ENCODE data around the gene LAMP5. TPM values are rescaled to one million over a fixed set of nuclear protein-coding genes. Genes with fewer than 3 reads are reported as not detected.

LAMP5 gene
- total RNA-seq, 1 experiment from 2014 or later = not detected

DNA sequence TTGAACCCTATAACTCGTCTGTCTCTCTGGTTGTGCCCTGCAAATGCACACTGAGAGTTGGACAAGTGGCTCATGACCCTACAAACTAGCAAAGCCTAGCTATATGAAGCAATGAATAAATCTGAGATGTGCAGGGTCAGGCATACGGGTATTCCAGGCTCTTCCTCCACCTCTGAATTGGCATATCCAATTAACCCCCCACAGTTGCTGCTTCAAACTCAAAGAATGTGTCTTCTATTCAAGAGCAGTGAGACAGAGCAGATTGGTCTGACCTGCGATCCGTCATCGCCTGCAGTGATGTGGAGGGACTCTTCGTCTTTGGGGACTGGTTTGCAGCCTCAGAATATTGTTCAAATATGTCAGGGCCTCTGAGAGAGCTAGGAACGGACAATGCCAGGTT, 59.8 kb downstream of the LAMP5 start:
- H3K9me3 Mint-ChIP-seq (ENCODE audit: low read depth, unreplicated experiment) = peaks cover 1% of the 10 kb centered on the region
- TF ChIP-seq, protein P1, sequence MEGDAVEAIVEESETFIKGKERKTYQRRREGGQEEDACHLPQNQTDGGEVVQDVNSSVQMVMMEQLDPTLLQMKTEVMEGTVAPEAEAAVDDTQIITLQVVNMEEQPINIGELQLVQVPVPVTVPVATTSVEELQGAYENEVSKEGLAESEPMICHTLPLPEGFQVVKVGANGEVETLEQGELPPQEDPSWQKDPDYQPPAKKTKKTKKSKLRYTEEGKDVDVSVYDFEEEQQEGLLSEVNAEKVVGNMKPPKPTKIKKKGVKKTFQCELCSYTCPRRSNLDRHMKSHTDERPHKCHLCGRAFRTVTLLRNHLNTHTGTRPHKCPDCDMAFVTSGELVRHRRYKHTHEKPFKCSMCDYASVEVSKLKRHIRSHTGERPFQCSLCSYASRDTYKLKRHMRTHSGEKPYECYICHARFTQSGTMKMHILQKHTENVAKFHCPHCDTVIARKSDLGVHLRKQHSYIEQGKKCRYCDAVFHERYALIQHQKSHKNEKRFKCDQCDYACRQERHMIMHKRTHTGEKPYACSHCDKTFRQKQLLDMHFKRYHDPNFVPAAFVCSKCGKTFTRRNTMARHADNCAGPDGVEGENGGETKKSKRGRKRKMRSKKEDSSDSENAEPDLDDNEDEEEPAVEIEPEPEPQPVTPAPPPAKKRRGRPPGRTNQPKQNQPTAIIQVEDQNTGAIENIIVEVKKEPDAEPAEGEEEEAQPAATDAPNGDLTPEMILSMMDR (IDR thresholded peaks at IDR 0.05; ENCODE audit: unreplicated experiment) = no peak
- intact Hi-C loops (cut with micrococcal nuclease; ENCODE audit: unreplicated experiment) = no loop called here
- H3K27ac Mint-ChIP-seq (ENCODE audit: unreplicated experiment) = no peak overlapping the region
- H3K4me3 Mint-ChIP-seq (ENCODE audit: low read depth, unreplicated experiment) = no peak overlapping the region
- CTCF ChIA-PET = no interaction called here
- DNase-seq = no peak
- peaks cover 20% of the 10 kb centered on the region for H3K4me1 Mint-ChIP-seq (ENCODE audit: low read depth, unreplicated experiment)
- H3K27me3 Mint-ChIP-seq (ENCODE audit: unreplicated experiment) = no peaks in the 10 kb centered on the region
- no peaks in the 10 kb centered on the region for H3K36me3 Mint-ChIP-seq (ENCODE audit: insufficient read depth, unreplicated experiment)
- no TSS peak for BruUV-seq (replicated peaks)

DNA sequence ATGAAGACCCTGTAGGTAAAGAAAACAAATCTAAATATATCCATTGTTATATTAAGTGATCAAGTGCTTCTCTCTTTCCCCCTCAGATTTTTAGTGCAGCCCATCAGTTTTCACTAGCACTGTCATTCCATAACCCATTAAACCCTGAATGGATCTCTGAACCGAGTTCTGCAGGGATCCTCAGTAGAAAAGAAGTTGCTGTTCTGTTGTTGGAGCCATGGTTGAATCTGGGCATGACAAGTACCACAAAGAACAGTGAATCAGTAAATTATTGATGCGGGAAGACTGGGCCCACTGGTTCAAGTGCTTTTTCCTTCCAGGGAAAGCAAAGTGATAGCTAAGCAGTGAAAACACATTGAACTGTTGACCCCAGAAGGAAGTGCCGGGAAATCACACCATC, 60.4 kb downstream of the LAMP5 start:
- intact Hi-C loops (cut with micrococcal nuclease; ENCODE audit: unreplicated experiment) = no loop called here
- no peaks in the 10 kb centered on the region for H3K27me3 Mint-ChIP-seq (ENCODE audit: unreplicated experiment)
- H3K4me3 Mint-ChIP-seq (ENCODE audit: low read depth, unreplicated experiment) = no peak overlapping the region
- CTCF ChIA-PET = no interaction called here
- BruUV-seq (replicated peaks) = no TSS peak
- H3K4me1 Mint-ChIP-seq (ENCODE audit: low read depth, unreplicated experiment) = peaks cover 20% of the 10 kb centered on the region
- H3K9me3 Mint-ChIP-seq (ENCODE audit: low read depth, unreplicated experiment) = no peaks in the 10 kb centered on the region
- TF ChIP-seq, protein P1 (IDR thresholded peaks at IDR 0.05; ENCODE audit: unreplicated experiment) = no peak
- H3K36me3 Mint-ChIP-seq (ENCODE audit: insufficient read depth, unreplicated experiment) = no peaks in the 10 kb centered on the region
- no peak for DNase-seq
- no peak overlapping the region for H3K27ac Mint-ChIP-seq (ENCODE audit: unreplicated experiment)

DNA sequence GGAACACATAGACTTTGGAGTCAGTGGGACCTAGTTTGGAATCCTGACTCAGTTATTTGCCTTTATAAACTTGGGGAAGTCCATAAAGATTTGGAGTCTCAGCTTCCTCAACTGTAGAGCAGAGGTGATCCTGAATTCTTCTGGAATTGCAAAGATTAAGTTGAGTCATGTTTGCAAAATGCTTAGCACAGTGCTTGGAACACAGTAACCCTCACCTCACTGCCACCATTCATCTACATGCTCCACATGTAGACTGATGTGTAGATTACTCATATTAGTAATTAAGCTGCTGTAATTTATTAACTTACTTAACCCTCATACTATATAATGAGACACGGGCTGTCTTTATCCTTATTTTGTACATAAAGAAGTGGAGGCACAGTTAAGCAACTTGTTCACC, 61.4 kb downstream of the LAMP5 start:
- TF ChIP-seq, protein P1 (IDR thresholded peaks at IDR 0.05; ENCODE audit: unreplicated experiment) = no peak
- H3K27me3 Mint-ChIP-seq (ENCODE audit: unreplicated experiment) = no peaks in the 10 kb centered on the region
- H3K36me3 Mint-ChIP-seq (ENCODE audit: insufficient read depth, unreplicated experiment) = no peaks in the 10 kb centered on the region
- H3K4me1 Mint-ChIP-seq (ENCODE audit: low read depth, unreplicated experiment) = peaks cover 20% of the 10 kb centered on the region
- CTCF ChIA-PET = no interaction called here
- H3K27ac Mint-ChIP-seq (ENCODE audit: unreplicated experiment) = no peak overlapping the region
- intact Hi-C loops (cut with micrococcal nuclease; ENCODE audit: unreplicated experiment) = no loop called here
- H3K9me3 Mint-ChIP-seq (ENCODE audit: low read depth, unreplicated experiment) = no peaks in the 10 kb centered on the region
- H3K4me3 Mint-ChIP-seq (ENCODE audit: low read depth, unreplicated experiment) = no peak overlapping the region
- BruUV-seq (replicated peaks) = no TSS peak
- DNase-seq = no peak

DNA sequence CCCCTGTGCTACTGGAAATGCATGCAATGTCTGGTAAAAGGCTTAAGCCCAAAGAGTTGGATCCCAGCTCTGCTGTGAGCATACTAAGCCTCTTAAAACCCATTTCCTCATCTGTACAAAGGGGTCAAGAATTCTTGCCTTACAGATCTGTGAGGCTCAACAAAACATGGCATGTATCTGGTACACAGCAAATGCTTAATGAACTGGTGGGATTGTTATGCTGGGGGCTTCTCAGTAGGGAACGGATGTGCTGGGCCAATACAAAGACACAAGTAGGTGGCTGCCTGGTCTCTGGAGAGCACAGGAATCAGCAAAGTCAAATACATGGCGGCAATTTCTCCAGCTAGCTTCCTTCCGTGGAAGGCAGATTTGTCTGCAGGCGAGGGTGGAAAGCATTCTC, 62.3 kb downstream of the LAMP5 start:
- no peak overlapping the region for H3K27ac Mint-ChIP-seq (ENCODE audit: unreplicated experiment)
- no peak overlapping the region for H3K4me3 Mint-ChIP-seq (ENCODE audit: low read depth, unreplicated experiment)
- intact Hi-C loops (cut with micrococcal nuclease; ENCODE audit: unreplicated experiment) = no loop called here
- DNase-seq = no peak
- TF ChIP-seq, protein P1 (IDR thresholded peaks at IDR 0.05; ENCODE audit: unreplicated experiment) = no peak
- CTCF ChIA-PET = no interaction called here
- no peaks in the 10 kb centered on the region for H3K36me3 Mint-ChIP-seq (ENCODE audit: insufficient read depth, unreplicated experiment)
- BruUV-seq (replicated peaks) = no TSS peak
- peaks cover 20% of the 10 kb centered on the region for H3K4me1 Mint-ChIP-seq (ENCODE audit: low read depth, unreplicated experiment)
- H3K9me3 Mint-ChIP-seq (ENCODE audit: low read depth, unreplicated experiment) = no peaks in the 10 kb centered on the region
- no peaks in the 10 kb centered on the region for H3K27me3 Mint-ChIP-seq (ENCODE audit: unreplicated experiment)

DNA sequence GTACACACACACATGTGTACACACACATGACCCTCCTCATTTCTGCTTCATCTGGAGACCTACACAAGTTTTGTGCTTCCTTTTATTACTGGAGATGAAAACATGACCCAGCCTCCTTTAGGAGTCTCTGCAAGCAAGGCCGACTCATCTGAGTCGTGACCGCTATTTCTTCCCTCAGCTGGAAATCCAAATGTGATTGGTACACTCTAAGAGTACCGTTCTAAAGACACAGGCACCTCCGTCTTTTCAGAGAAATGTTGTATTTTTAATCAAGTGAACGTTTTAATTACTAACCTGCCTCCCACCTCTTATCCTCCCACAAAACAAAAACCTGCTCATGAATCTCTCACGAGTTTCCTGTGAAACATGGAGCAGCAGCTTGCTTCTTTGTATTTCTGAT, 63.0 kb downstream of the LAMP5 start:
- no peaks in the 10 kb centered on the region for H3K9me3 Mint-ChIP-seq (ENCODE audit: low read depth, unreplicated experiment)
- no peak overlapping the region for H3K4me3 Mint-ChIP-seq (ENCODE audit: low read depth, unreplicated experiment)
- peaks cover 20% of the 10 kb centered on the region for H3K4me1 Mint-ChIP-seq (ENCODE audit: low read depth, unreplicated experiment)
- no peaks in the 10 kb centered on the region for H3K36me3 Mint-ChIP-seq (ENCODE audit: insufficient read depth, unreplicated experiment)
- no TSS peak for BruUV-seq (replicated peaks)
- DNase-seq = no peak
- CTCF ChIA-PET = no interaction called here
- H3K27me3 Mint-ChIP-seq (ENCODE audit: unreplicated experiment) = no peaks in the 10 kb centered on the region
- TF ChIP-seq, protein P1 (IDR thresholded peaks at IDR 0.05; ENCODE audit: unreplicated experiment) = no peak
- intact Hi-C loops (cut with micrococcal nuclease; ENCODE audit: unreplicated experiment) = no loop called here
- H3K27ac Mint-ChIP-seq (ENCODE audit: unreplicated experiment) = no peak overlapping the region

All from Calu3 (cell line).